SJSA1 (cell line): ENCODE results near the gene TNFSF8. TPM values are rescaled to one million over a fixed set of nuclear protein-coding genes. Genes with fewer than 3 reads are reported as not detected.
A peak's percentile ranks its signal among the peaks of the same experiment; 100 is the strongest.

ENCODE experiments used
- DNase-seq, 2 experiments: peaks; one replicate each; pipeline ENCODE4 v3.0.0-alpha.2; 2015 to 2020; ENCODE audit warnings: low spot score in 2 of 2, low read depth in 1 of 2
- H3K27ac ChIP-seq: fragments of 250-450 bp; sonication (Bioruptor Pico); 2 replicates; pipeline ENCODE4 v1.5.1; 2020; ENCODE audit warnings: mild to moderate bottlenecking, moderate library complexity
- H3K27me3 ChIP-seq: fragments of 250-450 bp; sonication (Bioruptor Pico); replicated peaks from 2 replicates; pipeline ENCODE4 v1.5.1; 2020; ENCODE audit warnings: mild to moderate bottlenecking, moderate library complexity
- H3K36me3 ChIP-seq: fragments of 250-450 bp; sonication (Bioruptor Pico); 2 replicates; pipeline ENCODE4 v1.5.1; 2020; ENCODE audit warnings: mild to moderate bottlenecking
- H3K4me1 ChIP-seq: fragments of 250-450 bp; sonication (Bioruptor Pico); replicated peaks from 2 replicates; pipeline ENCODE4 v1.6.1; 2021; ENCODE audit warnings: mild to moderate bottlenecking
- H3K4me3 ChIP-seq: fragments of 250-450 bp; sonication (Bioruptor Pico); 2 replicates; pipeline ENCODE4 v1.5.1; 2020; ENCODE audit warnings: mild to moderate bottlenecking
- H3K9me3 ChIP-seq: fragments of 250-450 bp; sonication (Bioruptor Pico); replicated peaks from 2 replicates; pipeline ENCODE4 v1.5.1; 2020; ENCODE audit warnings: mild to moderate bottlenecking
- total RNA-seq: library from RNA; depleted of rRNA; stranded (reverse); fragments of >200 nt; shearing (Covaris generic); gene quantifications from 2 replicates; pipeline ENCODE4 v1.2.3, GENCODE V29; 2014; rRNA removed

The TNFSF8 gene, protein sequence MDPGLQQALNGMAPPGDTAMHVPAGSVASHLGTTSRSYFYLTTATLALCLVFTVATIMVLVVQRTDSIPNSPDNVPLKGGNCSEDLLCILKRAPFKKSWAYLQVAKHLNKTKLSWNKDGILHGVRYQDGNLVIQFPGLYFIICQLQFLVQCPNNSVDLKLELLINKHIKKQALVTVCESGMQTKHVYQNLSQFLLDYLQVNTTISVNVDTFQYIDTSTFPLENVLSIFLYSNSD
- total RNA-seq = not detected in 2 replicates

DNA sequence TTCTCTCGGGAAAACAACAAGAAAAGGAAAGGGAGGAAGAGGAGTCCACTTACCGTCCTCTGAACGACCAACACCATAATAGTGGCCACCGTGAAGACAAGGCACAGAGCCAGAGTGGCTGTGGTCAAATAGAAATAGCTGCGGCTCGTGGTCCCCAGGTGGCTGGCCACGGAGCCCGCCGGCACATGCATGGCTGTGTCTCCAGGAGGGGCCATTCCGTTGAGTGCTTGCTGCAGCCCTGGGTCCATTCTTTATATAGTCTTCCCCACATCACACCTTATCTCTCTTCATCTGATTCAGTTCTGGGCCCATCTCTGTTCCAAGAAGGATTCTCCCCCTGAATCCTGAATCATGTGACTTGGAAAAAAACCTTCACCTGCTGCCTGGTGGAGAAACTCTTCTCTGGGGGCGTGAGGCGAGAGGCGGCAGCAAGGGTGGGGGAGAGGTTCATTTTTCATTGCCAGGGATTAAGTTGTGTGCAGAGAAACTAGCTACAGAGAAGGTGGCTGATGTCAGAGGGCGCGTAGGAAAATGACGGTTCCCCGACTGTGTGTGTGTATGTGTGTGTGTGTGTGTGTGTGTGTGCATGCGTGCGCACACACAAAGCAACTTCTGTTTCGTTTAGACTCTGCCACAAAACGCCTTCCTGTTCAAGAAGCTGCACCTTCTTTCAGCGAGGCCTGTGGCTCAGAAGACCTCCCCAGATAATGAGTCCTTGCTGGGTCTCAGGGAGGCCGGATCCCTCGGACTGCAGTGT lies at the start of gene TNFSF8:
TSS of gene TNFSF8 (minus strand) at position 536 of the 757 bp plus-strand sequence. CDS start at position 248, 288 bp downstream.
- no peak within 1 kb of the TSS for H3K27ac ChIP-seq
- no peak within 1 kb of the TSS for H3K4me3 ChIP-seq
- H3K4me1 ChIP-seq = no peaks in the 10 kb centered on the region
- H3K27me3 ChIP-seq = no peaks in the 10 kb centered on the region
- DNase-seq = no peak
- no peaks in the 10 kb centered on the region for H3K9me3 ChIP-seq
- H3K36me3 ChIP-seq = no peaks in the 10 kb centered on the region

DNA sequence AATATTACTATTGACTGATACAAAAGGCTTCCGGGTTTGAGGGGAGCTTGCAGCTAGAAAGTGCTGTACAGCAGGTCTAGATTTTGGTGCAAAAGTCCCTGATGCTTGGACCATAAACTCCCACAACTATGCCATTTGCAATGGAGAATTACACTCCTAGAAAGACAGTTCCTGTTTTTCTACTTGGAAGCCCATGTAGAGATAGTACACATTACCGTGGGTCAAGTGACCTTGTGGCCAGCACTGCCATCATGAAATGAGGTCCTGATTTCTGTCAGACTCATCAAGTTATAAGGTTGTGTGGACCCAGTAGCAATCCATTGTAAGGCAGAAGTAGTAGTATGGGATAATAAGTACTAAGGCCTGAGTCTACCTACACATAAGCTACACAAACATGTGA lies 42.8 kb upstream of the TNFSF8 start:
- no peaks in the 10 kb centered on the region for H3K9me3 ChIP-seq
- no peak overlapping the region for H3K27ac ChIP-seq

DNA sequence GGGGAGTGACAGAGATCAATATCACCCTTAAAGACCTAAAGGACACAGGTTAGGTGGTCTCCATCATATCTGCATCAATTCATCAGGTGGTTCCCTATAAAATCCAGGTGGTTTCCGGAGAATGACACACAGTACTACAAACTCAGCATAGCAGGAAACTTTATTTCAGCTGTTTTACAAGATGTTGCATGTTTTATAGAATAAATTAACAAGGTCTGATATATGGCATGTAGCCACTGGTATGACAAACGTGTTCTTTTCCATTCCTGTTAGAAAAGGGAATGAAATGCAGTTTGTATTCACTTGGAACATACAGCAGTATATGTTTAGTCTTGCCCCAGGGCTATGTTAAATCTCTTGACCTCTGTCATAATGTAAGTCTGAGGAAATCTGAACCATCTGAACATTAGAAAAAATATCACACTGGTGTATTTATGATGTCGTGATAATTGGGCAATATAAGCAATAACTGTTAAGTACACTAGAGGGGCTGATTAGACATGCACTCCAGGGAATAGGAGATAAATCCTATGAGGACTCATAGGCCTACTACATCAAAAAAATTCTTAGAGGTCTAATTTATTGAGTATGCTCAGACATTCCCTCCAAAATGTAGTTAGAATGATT lies 42.2 kb upstream of the TNFSF8 start:
- no peak for DNase-seq
- H3K9me3 ChIP-seq = no peaks in the 10 kb centered on the region
- no peaks in the 10 kb centered on the region for H3K36me3 ChIP-seq
- H3K4me3 ChIP-seq = no peak overlapping the region
- peaks cover 11% of the 10 kb centered on the region for H3K4me1 ChIP-seq
- H3K27ac ChIP-seq = no peak overlapping the region
- no peaks in the 10 kb centered on the region for H3K27me3 ChIP-seq

More for the DNA sequence above, 42.8 kb upstream of the TNFSF8 start:
- peaks cover 11% of the 10 kb centered on the region for H3K4me1 ChIP-seq
- no peak overlapping the region for H3K4me3 ChIP-seq
- no peak for DNase-seq
- H3K27me3 ChIP-seq = no peaks in the 10 kb centered on the region
- H3K36me3 ChIP-seq = no peaks in the 10 kb centered on the region

DNA sequence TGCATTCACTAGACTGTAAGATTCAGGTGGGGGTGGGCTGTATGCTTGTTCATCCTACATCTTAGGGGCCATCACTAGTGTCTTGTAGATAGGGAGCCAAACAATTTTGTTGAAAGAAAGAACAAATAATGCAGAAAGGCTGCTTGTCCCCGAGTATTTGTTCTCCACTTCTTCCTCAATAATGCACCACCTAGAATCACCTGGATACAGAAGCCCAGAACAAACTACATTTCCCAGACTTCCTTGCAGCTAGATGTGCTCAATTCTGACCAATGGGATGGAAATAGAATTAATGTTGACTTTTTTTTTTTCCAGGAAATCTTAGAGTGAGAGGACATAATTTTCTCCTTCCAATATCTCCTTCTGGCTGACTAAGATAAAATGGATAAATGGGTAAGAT lies 38.9 kb upstream of the TNFSF8 start:
- no peaks in the 10 kb centered on the region for H3K36me3 ChIP-seq
- peaks cover 11% of the 10 kb centered on the region for H3K4me1 ChIP-seq
- H3K4me3 ChIP-seq = no peak overlapping the region

DNA sequence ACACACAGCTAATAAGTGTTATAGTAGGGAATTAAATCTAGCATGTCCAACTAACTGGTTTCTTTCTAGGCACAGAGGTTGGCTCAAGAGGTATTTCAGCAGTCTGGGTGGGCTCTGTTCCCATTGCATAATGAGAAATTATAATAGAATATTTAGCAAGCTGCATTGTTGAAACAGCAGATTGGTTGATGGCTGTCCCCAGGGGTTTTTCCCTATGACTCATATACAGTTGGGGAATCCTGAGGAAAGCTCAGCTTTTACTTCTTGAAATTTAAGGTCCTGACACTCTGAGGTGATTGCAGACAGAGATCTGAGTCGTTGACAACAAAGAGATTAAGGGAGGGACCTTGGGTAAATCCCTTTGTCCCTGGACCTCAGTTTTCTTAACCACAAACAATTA lies 38.3 kb upstream of the TNFSF8 start:
- no peak overlapping the region for H3K4me3 ChIP-seq
- peak; percentile 45 to 54 for DNase-seq
- no peak overlapping the region for H3K27ac ChIP-seq
- no peaks in the 10 kb centered on the region for H3K27me3 ChIP-seq
- no peaks in the 10 kb centered on the region for H3K9me3 ChIP-seq
- H3K36me3 ChIP-seq = no peaks in the 10 kb centered on the region
- H3K4me1 ChIP-seq = peaks cover 11% of the 10 kb centered on the region

More for the DNA sequence above, 38.9 kb upstream of the TNFSF8 start:
- no peaks in the 10 kb centered on the region for H3K27me3 ChIP-seq
- no peak for DNase-seq
- no peak overlapping the region for H3K27ac ChIP-seq
- H3K9me3 ChIP-seq = no peaks in the 10 kb centered on the region

DNA sequence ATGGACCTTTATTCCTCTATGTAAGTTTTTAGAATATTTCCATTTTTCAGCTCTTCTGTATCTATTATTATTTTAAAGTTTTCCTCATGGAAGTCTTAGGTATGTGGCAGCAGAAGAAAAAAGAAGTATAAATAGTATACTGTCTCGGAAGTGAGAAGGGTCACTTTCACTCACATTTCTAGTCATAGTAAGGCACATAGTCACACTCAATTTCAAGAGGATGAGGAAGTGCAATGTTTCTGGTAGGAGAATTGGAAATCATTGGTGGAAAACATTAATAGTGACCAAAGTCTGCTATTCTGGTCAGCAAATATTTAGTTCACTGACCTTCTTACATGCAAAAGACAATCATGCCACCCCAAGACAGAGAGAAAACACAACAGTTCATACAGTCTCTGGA lies 35.2 kb upstream of the TNFSF8 start:
- H3K27ac ChIP-seq = no peak overlapping the region
- no peaks in the 10 kb centered on the region for H3K36me3 ChIP-seq
- H3K4me3 ChIP-seq = no peak overlapping the region
- H3K4me1 ChIP-seq = peaks cover 11% of the 10 kb centered on the region
- H3K9me3 ChIP-seq = no peaks in the 10 kb centered on the region
- H3K27me3 ChIP-seq = no peaks in the 10 kb centered on the region
- no peak for DNase-seq

DNA sequence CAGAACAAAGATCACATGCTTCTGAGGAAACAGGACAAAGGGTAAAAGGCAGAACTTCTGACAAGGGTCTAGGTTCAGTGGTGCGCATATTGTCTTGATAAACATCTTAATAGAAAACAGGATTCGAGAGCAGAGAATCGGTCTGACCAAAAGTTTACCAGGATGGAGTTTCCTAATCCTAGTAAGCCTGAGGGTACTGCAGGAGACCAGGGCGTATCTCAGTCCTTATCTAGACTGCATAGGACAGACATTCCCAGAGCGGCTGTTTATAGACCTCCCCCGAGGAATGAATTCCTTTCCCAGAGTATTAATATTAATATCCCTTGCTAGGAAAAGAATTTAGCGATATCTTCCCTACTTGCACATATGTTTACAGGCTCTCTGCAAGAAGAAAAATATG lies 32.4 kb upstream of the TNFSF8 start:
- Histone ChIP-seq H3K27ac (no peak overlapping the region), H3K4me1 (no peaks in the 10 kb centered on the region), H3K27me3 (no peaks in the 10 kb centered on the region), H3K36me3 (no peaks in the 10 kb centered on the region), H3K9me3 (no peaks in the 10 kb centered on the region), H3K4me3 (no peak overlapping the region)
- no peak for DNase-seq

DNA sequence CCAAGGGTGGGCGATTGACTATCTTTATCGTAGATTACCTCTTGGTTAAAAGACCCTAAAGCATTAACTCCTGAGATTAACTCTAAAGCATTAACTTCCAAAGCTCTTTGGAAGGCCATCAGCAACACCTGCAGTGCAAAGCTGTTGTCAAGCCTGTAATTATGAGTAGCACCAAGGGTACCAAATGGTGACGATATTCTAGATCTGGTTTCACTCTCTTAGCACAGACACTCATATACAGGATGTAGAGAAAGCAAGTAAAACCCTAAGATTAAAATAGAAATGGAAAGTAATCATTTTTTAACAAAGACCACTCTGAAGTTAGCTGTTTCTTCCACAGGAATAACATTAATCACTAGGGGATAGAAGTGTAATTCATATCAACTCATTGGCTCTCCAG lies 29.9 kb upstream of the TNFSF8 start:
- DNase-seq = no peak
- Histone ChIP-seq H3K27ac (no peak overlapping the region), H3K27me3 (no peaks in the 10 kb centered on the region)

DNA sequence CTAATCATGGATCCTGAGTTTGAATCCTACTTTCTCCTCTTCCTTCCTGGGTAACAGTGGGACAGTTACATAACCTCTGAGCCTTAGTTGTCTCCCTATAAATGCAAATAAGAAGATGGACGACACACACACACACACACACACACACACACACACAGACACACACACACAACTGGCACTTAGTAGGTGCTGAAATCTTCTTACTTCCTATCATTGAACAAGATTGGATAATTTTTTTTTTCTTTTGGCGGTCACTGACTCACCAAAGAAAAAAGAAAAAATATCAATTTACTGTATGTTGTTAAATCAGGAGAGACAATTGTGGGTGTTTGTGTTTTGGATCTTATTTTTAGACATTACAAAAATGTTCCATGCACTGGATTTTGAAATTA lies 28.4 kb upstream of the TNFSF8 start:
- no peaks in the 10 kb centered on the region for H3K36me3 ChIP-seq
- no peaks in the 10 kb centered on the region for H3K9me3 ChIP-seq
- no peak overlapping the region for H3K4me3 ChIP-seq
- H3K27me3 ChIP-seq = no peaks in the 10 kb centered on the region
- peaks cover 5% of the 10 kb centered on the region for H3K4me1 ChIP-seq
- no peak for DNase-seq
- H3K27ac ChIP-seq = no peak overlapping the region

More for the DNA sequence above, 29.9 kb upstream of the TNFSF8 start:
- Histone ChIP-seq H3K36me3 (no peaks in the 10 kb centered on the region), H3K9me3 (no peaks in the 10 kb centered on the region), H3K4me1 (no peaks in the 10 kb centered on the region), H3K4me3 (no peak overlapping the region)

DNA sequence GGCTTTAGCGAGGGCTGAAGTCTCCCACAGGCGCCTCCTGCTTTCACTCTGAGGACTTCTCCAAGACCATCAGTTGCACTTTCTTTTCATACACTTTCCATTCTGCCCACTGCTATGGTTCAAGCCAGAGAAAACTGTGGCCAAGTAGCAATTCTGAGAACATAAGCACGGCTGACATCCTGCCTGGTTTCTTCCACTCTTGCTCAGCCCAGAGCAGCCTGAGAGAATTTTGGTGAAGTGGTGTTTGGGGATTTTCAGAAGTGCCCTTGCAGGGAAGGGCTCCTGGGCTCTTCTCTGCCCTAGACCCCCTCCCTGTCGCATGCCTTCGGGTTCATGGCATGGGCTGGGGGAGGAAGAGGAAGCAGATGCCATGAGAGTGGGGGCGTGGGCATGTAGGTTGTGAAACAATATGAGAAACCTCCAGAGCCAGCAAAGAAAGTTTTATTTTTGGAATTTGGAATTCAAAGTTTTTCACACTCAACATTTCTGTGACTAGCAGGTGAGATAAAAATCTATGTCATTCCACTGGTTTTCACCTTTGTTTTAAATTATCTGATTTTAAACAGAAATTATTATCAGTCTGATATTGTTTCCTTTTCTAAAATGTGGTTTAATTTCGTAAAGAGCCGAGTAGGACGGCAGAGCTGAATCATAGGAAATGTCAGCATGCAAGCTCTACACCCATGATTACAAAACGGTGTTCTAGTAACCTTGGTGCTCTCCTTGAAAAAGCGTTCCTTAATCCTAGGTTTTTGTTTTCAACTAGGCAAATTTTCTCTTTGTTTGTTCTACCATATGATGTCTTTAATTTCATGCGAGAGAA lies 27.8 kb upstream of the TNFSF8 start:
- no peak overlapping the region for H3K27ac ChIP-seq
- H3K4me3 ChIP-seq = no peak overlapping the region
- H3K36me3 ChIP-seq = no peaks in the 10 kb centered on the region
- peaks cover 8% of the 10 kb centered on the region for H3K4me1 ChIP-seq
- DNase-seq = no peak
- H3K9me3 ChIP-seq = no peaks in the 10 kb centered on the region
- no peaks in the 10 kb centered on the region for H3K27me3 ChIP-seq

DNA sequence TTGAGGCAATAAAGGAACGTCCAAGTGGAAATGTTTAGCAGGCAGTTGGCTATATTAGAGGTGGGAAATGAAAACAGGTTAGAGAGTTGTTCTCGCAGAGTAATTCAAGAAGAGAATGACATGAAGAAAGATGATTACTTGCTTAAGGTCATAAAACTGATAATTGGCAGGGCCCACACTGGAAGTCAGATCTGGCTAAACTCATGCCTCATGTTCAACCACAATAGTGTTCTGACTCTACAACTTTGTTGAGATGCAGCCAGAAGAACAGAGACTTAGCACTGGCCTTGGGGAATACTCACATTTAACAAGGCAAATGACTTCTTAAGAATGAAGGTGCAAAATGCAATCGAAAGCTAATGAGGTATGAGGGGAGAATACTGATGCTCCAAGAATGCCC lies 27.2 kb upstream of the TNFSF8 start:
- Histone ChIP-seq H3K36me3 (no peaks in the 10 kb centered on the region), H3K4me3 (no peak overlapping the region), H3K27me3 (no peaks in the 10 kb centered on the region), H3K4me1 (peaks cover 8% of the 10 kb centered on the region), H3K9me3 (no peaks in the 10 kb centered on the region), H3K27ac (no peak overlapping the region)
- no peak for DNase-seq

DNA sequence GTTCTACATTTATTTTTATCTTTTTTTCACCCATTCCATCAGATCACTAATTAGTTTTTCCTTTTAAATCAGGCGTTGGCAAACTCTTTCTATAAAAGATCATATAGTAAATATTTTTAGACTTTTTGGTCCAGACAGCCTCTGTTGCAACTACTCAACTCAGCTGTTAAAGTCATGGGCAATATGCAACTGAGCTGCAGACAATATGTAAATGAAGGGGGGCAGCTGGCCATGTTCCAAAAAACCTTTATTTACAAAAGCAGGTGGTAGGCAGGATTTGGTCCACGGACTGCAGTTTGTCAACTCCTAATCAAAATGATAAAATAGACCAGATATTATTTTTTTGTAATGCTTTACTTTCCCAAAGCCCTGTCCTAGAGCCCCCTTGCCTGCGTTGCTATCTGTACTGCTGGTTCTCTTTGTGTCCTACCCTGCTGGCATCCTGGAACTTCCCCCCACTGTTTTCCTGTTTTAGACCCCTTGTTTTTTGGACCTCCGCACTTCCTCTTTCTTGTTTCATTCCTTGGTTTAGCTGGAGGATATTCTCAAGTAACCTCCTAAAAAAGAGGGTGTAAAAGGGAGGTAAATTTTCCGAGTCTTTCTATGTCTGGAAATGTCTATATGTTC lies 24.7 kb upstream of the TNFSF8 start:
- no peaks in the 10 kb centered on the region for H3K36me3 ChIP-seq
- no peaks in the 10 kb centered on the region for H3K27me3 ChIP-seq
- no peak for DNase-seq
- no peak overlapping the region for H3K27ac ChIP-seq
- H3K4me3 ChIP-seq = no peak overlapping the region
- H3K4me1 ChIP-seq = peaks cover 8% of the 10 kb centered on the region
- H3K9me3 ChIP-seq = no peaks in the 10 kb centered on the region

DNA sequence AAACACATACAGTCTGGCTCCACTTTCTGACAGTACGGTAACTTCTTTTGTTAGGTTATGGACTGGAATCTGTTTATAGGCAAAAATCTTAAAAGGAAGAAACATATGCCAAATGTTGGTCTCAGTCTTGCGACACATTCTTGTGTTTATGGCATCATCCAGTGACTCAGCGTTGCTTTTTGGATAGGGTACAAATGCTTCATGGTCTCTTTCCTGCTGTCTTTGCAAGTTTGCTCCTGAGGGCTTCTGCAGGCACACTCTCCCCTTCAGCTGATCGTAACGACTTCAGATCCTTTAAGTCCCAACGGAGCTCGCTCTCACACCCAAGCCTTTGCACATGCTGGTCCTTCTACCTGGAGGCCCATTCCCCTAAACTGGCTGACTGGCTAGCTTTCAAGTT lies 23.6 kb upstream of the TNFSF8 start:
- Histone ChIP-seq H3K4me1 (peaks cover 8% of the 10 kb centered on the region), H3K4me3 (no peak overlapping the region), H3K9me3 (no peaks in the 10 kb centered on the region), H3K27ac (no peak overlapping the region), H3K36me3 (no peaks in the 10 kb centered on the region), H3K27me3 (no peaks in the 10 kb centered on the region)
- peak in 1 of 2 experiments; percentile 33 for DNase-seq
